AG08395 (cell line): ENCODE results near the gene PNMA6E.

Source experiments
- DNase-seq: peaks from one replicate; pipeline ENCODE4 v3.0.0; 2012; ENCODE audit warnings: mixed read lengths, low spot score

PNMA6E gene

DNA sequence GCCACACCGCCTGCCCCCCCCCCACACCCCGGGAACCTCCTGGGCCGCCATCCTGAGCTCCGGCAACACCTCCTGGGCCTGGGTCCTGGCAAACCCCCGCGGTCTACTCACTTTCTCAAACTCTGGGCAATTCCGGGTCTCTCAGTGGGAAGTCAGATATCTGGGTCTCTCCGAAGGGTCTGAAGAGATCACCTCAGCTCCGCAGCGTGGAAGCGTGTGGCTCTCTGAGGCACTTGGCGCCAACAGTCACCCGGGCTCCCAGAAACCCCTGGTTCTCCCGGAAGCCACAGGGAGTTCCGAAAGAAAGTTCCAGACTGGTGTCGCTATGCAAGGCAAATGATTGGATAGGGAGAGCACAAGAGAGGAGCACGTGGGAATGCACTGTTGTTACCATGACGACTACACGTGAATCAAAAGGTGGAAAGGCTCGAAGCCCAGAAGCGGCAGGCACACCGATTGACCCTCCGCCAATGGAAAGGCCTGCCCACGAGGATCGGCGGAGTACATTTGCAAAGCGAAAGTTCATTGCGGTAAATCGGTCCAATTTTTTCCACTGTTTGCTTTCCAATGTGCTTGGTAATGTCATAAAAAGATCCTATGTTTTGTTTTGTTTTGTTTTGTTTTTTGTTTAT is at the start of gene PNMA6E:
Gene PNMA6E, minus strand, starts transcription at position 218 of the 632 bp plus-strand sequence. CDS start 2,501 bp downstream, outside the sequence.
- no peak for DNase-seq

DNA sequence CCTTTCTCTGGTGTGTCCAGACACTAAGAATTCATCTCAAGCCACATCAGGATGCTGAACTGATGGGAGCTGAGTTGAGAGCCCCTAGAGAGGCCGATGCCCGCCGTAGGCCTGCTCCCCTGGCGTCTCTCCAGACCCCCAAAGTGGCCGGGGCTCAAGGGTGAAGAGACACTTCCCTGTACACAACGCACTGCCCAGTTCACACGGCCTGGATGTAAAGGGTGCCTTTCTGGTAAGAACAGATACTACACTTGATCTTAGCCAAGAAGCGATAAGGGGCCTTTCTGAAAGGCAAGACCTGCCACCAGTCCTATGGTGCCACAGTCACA is 49.8 kb upstream of the PNMA6E start:
- DNase-seq: no peak

DNA sequence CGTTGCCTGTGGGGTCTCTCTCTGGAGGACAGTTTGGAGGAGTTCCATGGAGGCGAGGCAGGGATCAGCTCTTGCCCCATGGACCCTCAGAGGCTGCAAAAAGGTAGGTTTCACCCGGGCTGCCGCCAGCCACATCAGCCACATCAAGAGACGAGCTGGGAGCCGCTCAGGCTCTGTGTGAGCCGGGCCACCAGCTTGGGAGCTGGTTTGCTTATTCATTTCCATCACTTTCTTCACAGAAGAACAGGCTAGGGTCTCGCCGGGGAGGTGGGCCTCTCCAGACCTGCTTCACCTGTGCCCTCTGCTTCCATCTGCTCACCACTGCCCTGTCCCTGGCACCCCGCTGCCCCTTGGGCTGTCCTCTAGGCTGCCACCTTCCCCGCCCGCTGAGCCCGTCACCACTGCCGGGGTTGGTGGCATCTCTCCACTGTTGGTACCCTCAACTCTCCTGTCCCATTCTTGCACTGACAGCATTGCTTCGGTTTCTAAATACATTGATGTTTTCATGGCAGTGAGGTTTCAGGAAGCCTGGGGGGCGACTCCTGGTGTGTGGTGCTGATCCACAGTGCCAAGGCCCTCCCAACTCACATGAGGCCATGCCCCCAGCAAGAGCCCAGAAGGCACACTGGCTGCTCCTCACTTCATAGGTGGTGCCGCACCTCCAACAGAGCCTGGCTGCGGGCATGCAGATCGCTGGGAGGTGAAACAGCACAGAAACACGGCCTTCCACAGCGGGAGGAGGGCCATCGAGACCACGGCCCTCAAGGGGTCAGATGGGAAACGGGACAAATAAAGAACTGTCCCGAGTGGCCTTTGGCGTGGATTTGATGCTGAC is 49.2 kb upstream of the PNMA6E start:
- no peak for DNase-seq

DNA sequence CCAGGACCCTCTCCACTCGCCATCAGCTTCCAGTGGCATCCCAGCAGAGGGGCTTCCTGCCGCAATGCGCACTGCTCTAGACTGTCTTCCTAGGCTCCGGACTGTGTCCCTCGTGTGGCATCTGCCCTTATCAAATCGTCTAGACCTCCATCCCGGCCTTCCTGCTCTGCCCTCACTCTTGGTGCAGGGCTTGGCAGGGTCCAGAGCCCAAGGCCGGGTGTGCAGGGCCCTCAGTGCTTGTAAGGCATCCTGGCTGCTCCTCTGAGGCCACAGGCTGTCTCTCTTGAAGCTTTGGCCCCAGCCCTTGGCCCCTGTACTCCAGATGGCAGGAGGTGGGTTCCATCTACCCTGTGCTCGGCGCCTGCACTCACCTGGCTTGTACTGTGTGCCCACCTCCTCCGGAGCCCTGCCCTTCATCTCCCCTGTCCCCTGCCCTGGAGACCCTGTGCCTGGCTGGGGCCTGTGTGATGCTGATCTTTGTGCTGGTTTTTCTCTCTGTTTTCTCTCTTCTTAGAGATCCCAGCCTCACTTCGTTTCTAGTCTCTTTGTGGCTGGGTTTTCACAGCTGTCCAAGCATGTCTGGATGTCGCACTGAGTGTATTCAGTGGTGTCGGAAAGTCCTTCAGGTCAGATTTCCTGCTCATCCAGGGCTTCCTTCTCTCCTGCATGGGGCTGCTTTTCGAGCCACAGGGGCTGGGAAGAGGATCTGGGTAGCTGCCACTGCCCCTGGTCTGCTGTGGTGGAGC is 48.4 kb upstream of the PNMA6E start:
- DNase-seq: no peak

DNA sequence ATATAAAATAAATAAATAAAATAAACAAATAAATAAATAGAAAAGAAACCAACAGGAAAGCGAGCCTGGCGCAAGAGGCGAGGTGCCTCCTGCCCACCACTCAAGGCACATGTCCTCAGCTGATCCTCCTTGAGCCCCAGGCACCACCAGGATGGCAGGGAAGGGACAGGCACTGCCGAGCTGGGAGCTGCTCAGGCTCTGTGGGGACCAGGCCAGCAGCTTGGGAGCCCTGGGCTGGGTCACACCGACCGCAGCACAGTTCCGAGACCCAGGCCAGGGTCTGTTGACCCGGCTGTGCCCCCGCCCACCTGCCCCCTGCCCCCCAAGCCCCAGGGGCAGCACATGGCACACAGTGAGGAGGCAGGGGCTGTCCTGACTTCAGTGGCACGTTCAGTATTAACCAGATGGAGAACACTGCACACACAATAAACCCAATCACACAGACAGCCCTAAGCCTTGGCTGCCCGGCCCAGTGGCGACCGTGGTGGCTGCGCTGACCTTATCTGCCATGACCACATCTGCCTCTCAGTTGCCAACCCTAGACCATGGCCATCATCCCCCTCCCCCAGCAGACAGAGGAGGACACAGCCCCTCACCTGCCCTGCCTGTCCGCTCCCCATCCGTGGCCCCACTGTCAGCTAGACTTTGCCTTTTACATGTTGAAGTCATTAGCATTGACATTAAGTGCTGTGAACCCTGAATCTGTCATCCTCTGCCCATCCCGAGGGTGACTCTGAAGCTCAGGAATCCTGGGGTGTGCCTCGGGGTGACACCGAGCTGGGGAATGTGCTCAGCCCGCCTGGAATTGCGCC is 47.6 kb upstream of the PNMA6E start:
- DNase-seq: no peak

DNA sequence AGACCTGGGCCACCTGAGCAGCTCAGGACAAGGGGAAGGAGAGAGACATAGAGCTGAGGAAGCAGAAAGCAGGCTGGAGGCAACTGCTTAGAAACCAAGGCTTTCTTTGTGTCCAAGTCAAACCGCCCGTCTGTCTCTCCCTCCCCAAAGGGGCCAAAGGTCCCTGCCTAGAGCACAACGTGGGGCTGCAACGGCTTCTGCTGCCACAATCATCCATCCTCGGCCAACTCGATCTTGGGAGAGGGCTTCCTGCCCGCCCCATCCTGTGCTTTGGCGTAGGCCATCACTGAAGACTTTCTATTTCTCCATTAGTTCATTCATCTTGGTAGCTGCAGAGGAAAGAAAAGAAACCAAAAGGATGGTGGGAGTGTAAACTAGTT is 46.4 kb upstream of the PNMA6E start:
- DNase-seq: no peak

DNA sequence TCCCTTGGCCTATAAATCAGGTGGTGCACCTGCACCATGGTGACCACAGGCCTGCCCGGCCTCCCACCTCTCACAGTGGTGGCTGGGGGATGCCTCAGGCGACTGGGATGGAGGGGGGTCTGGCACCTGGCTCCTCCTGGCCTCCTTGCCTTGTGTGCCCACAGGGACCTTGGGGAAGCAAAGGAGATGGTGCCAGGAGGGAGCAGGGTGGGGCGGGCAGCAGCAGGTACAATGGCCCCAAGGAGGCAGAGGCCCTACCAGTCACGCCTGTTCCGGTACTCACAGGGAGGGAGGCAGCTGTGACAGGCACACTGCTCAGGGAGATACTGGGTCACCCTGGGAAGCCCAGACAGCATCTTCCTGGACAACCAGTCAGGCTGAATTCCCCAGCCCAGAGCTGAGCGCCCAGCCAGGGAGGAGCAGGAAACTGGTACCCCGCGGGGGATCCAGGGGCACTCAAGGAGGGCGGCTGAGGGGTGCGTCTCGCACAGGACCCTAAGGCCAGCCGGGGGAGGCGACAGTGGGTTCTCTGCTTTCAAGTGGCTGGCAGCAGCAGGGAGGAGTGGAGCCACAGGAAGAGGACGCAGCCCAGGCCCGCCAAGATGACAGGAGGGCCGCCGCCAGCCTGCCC is 45.9 kb upstream of the PNMA6E start:
- DNase-seq: no peak

DNA sequence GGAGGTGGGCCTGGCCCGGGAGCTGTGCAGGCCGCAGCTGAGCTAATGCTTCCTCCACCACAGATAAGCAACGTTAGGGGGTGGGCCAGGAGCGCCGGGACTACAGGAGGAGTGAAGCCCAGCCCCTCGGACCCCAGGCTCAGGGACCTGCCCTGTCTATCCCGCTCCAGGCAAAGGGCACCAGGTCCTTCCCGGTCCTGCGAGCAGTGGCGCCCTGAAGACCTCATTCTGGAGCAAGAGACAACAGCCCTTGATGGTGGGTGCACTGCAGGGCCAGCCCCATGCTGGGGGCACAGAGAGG is 45.4 kb upstream of the PNMA6E start:
- DNase-seq: no peak

DNA sequence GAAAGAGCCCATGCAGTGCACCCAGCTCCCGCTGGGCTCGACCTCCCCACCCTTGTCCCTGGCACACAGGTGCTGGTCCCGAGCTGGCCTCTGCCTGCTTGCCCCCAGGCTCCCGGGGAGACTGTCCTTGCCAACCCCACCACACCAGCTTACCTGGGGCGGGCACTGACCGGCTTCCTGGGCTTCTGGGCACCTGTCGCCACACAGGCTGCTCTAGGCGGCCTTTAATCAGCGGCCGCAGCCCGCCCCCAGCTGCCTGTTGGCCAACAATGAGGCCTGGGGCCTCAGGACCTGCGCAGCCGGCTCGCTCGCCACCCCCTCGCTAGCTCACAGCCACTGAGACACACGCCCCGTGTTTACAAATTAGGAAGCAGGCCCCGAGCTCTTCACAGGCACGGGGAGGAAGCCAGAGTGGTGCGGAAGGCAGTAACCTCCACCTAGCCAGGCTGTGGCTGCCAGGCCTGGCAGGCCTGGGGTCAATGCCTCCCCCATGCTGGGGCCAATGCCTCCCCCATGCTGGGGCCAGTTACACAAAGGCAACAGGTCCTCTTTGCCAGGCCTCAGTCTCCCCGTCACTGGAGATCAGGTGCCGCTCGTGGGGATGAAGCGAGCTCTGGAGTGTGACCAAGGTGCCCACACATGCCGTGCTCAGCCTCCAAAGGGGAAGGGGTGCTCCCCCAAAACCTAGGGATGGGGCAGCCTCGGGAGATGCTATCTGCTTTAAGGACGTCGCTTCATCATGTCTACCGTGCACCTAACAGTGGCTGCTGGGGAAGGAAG is 44.9 kb upstream of the PNMA6E start, which contains the start of gene TREX2:
Gene TREX2, minus strand, starts transcription at position 201 of the 780 bp plus-strand sequence. CDS start 626 bp downstream, outside the sequence.
- DNase-seq: no peak

DNA sequence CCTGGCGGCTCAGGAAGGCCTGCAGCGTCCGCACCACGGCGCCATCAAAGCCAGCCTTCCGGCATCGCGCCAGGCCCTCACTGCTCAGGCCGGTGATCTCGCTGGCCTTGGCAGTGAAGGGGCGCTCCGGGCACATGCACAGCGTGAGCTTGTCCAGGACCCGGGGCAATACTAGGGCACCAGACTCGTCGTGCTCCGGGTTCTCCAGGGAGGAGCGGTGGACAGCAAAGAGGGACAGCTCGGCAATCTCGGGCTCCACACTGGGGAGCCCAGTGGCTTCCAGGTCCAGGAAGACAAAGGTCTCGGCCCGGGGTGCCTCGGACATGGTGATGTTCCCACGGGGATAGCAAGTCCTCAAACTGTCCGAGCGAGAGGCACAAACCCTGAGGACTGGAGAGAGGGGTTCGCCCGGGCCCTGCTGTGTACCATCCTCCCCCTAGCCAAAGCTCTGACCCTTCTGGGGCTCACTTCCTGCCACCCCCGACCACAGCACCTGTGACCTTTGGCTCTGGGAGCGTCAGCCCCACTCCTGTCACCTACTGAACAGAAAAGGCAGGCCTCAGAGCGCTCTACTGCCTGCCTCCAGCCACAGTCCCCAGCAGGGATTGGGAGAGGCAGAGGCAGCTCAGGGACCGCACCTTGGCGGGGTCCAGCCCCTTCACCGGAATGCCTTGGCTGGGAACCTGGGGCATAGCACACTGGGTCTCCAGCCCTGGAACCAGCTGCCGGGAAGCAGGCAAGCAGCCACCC is 44.1 kb upstream of the PNMA6E start:
- no peak for DNase-seq

DNA sequence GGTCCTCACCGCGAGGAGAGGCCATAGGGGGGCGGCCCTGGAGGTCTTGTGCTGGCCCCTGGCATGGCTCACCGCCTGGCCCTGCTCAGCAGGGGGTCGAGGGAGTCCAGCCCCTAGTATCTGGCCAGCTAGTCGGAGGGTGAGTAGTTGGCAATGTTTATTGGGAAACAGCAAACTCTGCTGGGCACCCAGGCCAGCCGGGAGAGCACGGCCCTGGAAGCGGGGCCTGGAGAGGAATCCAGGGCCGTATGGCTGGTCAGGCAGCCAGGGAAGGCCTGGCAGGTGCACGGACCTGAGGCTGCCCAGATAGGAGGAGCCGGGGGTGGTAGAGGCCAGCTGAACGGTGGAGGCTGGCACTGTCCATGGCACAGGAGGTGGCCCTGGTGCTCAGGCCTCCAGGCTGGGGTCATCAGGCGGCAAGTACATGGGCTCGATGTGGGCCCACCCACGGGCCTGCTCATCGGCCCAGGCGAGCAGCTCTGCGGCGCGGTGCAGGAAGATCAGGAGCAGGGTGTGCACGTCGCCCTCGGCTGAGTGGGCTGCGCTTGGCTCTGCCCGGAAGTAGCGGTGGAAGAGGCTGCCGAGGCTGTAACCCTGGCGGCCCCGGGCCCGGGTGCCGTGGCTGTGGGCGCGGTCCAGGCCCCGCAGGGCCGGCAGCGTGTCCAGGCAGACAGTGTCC is 43.3 kb upstream of the PNMA6E start:
- DNase-seq: no peak

DNA sequence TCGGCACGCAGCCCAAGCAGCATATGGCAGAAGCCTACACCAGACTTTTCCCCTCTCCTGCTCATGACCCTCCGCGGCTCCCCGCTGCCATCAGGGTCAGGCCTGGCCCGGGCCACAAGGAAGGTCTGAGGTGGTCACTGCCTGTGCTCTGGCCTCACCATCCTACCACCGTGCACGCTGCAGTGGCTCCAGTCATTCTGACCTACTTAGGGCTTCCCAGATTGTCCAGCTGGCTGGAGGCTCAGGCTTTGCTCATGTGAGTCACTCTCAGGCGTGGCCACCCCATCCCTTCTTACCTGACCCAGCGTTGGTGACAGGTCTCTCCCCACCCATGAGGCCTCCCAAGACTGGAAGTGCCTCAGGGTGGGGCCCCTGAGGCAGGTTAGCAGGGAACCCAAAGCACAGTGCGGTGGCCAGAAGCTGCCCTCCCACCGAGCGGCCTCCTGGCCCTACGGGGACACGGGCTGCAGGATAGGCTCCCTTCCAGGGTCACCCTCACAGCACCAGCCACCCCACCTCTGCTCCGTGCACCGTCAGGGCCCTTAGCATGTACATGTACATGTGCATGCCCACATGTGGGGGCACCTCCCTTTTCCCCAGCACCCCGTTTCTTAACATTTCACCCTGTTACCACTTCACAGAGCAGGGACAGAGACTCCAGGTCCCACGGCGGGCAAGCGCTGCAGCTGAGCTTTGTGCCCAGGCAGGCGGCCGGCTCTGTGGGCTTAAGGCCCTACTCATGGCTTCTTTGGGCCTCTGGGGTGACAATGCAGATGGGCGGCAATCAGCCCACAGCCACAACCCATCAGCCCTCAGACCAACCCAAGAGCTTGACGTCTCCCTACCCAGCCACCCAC is 42.6 kb upstream of the PNMA6E start:
- no peak for DNase-seq

DNA sequence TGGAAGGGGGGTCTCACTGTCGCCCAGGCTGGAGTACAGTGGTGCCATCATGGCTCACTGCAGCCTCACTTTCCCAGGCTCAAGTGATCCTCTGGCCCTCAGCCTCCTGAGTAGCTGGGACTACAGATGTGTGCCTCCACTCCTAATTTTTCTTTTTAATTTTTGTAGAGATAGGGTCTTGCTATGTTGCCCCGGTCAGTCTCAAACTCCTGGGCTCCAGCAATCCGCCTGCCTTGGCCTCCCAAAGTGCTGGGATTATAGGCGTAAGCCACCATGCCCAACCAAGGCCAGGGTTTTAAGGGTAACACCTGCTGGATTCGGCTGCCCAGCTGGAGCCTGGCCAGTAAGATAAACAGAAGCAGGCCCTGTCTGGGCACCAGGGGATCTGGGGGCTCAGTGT is 41.3 kb upstream of the PNMA6E start:
- no peak for DNase-seq

DNA sequence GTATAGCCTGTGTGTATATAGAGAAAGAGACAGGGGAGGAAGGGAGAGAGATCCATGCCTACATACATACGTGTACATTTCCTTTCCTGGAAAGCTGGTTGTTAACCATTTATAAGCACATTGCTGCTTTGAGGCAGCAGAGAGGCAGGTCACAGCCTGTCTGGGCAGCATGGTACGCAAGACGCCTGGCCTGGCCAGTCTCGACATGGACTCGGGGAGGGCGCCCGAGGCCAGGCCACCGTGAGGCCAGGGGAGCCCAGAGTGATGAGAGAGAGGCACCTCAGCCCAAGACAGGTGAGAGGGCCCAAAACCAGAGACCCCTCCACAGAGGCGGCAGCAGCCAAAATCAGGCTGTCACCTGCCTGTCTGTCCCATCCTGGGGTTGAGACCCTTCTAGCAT is 40.8 kb upstream of the PNMA6E start:
- no peak for DNase-seq

DNA sequence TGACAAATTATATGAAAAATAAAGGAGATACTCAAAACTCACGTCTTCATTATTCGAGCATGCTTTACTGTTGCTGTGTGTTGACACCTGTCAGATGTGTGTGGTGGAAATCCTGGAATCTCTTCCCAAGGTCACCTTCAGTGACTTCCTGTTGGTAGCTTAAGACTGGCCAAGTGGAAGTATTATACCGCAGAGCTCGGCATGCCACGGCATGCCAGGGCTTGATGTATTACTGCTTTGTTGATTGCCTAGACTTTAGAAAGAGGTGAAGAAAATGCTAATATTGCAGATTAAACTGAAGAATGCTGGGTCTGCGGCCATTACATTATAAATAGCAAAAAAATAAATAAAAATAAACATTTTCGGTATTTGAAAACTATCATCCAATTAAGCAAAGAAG is 40.1 kb upstream of the PNMA6E start:
- no peak for DNase-seq

DNA sequence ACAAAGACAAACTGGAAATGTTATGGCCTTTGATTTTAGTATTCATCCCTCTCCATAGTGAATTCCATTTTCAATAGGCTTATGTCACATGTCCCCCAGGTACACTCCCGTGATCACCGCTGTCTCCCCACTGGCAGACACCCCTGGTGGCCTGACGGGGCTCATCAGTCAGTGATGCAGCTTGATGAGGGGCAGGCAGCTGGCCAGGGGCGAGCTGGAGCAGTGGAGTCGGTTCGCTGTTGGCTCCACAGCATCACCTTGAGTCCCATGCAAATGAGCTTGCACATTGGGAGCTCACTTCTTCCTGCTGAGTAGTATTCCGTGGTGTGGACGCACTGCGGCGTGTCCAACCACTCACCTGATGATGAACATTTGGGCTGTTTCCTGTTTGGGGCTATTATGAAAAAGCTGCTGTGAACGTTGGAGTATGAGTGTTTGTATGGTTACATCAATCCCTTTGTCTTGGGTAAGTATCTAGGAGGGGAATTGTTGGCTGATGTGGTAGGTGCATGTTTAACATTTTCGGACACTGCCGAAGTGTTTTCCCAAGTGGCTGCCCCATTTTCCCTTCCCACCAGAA is 39.5 kb upstream of the PNMA6E start:
- DNase-seq: no peak

DNA sequence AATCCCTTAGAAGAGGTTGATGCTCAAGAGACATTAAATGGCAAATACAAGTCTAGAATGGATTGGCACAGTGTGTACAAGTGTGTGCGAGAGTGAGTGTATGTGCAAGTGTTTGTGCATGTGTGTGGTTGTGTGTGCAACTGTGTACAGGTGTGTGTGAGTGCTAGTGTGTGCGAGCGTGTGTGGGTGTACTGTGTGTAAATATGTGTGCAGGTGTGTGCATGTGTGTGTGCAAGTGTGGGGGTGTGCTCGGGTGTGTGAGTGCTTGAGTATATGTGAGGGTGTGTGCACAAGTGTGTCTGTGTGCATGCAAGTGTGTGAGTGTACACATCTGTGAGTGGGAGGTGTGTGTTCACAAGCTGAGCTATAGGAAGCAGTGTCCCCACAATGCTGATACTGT is 38.8 kb upstream of the PNMA6E start:
- no peak for DNase-seq

DNA sequence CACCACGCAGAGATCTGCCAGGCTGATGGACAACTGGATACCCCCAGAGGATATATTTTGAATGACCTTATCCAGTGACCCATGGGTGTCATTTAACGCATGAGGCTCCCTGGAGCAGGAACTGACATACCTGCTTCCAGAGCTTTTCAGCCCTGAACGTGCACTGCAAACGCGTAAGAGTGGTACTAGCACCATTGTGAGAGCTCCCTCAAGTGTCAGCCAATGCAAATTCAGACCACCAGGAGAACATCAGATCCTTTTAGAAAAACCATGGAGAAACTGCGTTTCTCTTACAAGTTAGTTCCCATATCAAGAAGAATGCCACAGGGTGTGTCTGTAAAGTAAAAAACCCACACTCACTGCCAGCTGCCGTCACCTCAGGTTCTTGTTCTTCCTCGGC is 37.4 kb upstream of the PNMA6E start:
- DNase-seq: no peak
